ENCODE data around the gene CCL23. TPM values are rescaled to one million over a fixed set of nuclear protein-coding genes. Genes with fewer than 3 reads are reported as not detected.

CCL23 gene
- total and polyA plus RNA-seq, 9 of the 15 experiments (the other 6 are each of a cell fraction or from before 2014, with no cell fraction given): not detected

DNA sequence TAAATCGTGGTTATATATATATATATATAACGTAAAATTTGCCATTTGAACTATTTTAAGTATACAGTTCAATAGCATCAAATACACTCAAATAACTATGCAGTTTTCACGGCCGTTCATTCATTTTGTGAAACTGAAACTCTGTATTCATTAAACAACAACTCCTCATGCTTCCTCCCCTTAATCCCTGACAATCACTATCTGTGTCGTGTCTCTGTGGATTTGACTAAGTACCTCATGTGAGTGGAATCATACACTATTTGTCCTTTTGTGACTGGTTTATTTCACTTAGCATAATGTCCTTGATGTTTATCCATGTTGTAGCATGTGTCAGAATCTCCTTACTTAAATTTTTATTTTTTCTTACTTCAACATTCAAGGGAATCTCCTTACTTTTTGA is 2.8 kb downstream of the CCL23 start:
- CTCF ChIA-PET (ENCODE audit: low intra/inter-chr PET ratio): no interaction called here

DNA sequence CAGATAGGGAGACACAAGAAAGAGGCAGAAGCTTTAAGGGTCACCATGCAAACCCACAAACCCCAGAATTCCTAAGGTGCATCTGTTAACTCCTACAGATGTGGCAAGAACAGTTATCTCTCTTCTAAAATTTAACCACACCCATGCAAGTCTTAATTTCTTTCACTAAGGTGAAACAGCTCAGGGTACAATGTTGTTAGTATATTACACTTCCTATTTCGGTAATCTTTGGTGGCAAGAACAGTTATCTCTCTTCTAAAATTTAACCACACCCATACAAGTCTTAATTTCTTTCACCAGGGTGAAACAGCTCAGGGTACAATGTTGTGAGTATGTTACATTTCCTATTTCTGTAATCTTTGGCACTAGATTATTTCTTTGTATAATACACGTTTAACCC is 6.6 kb downstream of the CCL23 start:
- peaks cover 0 to 4% of the 10 kb centered on the region in 2 experiments; a peak in 2 of 5 replicates for H3K4me1 ChIP-seq (replicated peaks in 1 of 2; ENCODE audit: control insufficient read depth in 2 of 2, insufficient read depth in 2 of 2, low read length in 2 of 2)
- WGBS (ENCODE audit: insufficient coverage, low coverage, missing lambda C conversion rate): 0% methylated on average over 2 of the region's 2 CpGs
- peaks cover 0 to 22% of the 10 kb centered on the region in 2 experiments; a peak in 3 of 5 replicates for H3K27me3 ChIP-seq (ENCODE audit: control insufficient read depth in 2 of 2, insufficient read depth in 2 of 2, low read length in 2 of 2)
- no peaks in the 10 kb centered on the region for H4K20me1 ChIP-seq (replicated peaks; ENCODE audit: control insufficient read depth, insufficient read depth, low read length)
- ATAC-seq (no peak), DNase-seq (ENCODE audit: extremely low read depth in 1 of 4, low spot score in 3 of 4) (no peak), FAIRE-seq (no peak)
- TF ChIP-seq ARID1B (IDR thresholded peaks at IDR 0.05): no peak
- no peak overlapping the region for H2AFZ ChIP-seq (ENCODE audit: low read depth, low read length)
- intact Hi-C loops (cut with micrococcal nuclease) (no loop called here), in situ Hi-C loops (cut with MboI) (no loop called here)
- H3K4me2 ChIP-seq (ENCODE audit: insufficient read depth, low read length): no peak overlapping the region
- no peaks in the 10 kb centered on the region for H3K9me3 ChIP-seq (replicated peaks; ENCODE audit: control insufficient read depth, insufficient read depth, low read depth, low read length)
- no peak overlapping the region for H3K27ac ChIP-seq (ENCODE audit: extremely low read depth, low read depth, low read length)
- no TSS peak for BruUV-seq (replicated peaks)
- H3K9me1 ChIP-seq (ENCODE audit: control insufficient read depth, insufficient read depth, low read length): no peaks in the 10 kb centered on the region
- no peak overlapping the region for H3K4me3 ChIP-seq
- POLR2A ChIA-PET: no interaction called here
- no peaks in the 10 kb centered on the region for H3K79me2 ChIP-seq (ENCODE audit: control insufficient read depth, insufficient read depth, low read length)
- no peak overlapping the region for H3K9ac ChIP-seq (ENCODE audit: insufficient read depth in 1 of 2, low read depth in 2 of 2, low read length in 2 of 2)
- CTCF ChIA-PET (ENCODE audit: low intra/inter-chr PET ratio): no interaction called here
- no peaks in the 10 kb centered on the region for H3K36me3 ChIP-seq (ENCODE audit: control insufficient read depth, insufficient read depth, low read length)

More for the DNA sequence above, 2.8 kb downstream of the CCL23 start:
- no peak for DNase-seq (ENCODE audit: extremely low read depth in 1 of 4, low spot score in 3 of 4)
- TF ChIP-seq FIP1L1 (IDR thresholded peaks at IDR 0.05; ENCODE audit: low read depth, low read length, poor library complexity, severe bottlenecking): no peak
- TF ChIP-seq SPI1 (IDR thresholded peaks at IDR 0.05; ENCODE audit: borderline replicate concordance, low read depth, low read length): no peak
- no peak for TF ChIP-seq BRD9 (IDR thresholded peaks at IDR 0.05; ENCODE audit: low read depth, partially characterized antibody)
- FAIRE-seq: no peak
- Histone ChIP-seq H3K9ac (ENCODE audit: insufficient read depth in 1 of 2, low read depth in 2 of 2, low read length in 2 of 2) (no peak overlapping the region), H3K4me1 (replicated peaks in 1 of 2; ENCODE audit: control insufficient read depth in 2 of 2, insufficient read depth in 2 of 2, low read length in 2 of 2) (no peaks in the 10 kb centered on the region; a peak in 1 of 5 replicates), H3K27me3 (ENCODE audit: control insufficient read depth in 2 of 2, insufficient read depth in 2 of 2, low read length in 2 of 2) (peaks cover 0 to 6% of the 10 kb centered on the region in 2 experiments; a peak in 3 of 5 replicates), H3K27ac (ENCODE audit: extremely low read depth, low read depth, low read length) (no peak overlapping the region), H2AFZ (ENCODE audit: low read depth, low read length) (no peak overlapping the region), H3K79me2 (ENCODE audit: control insufficient read depth, insufficient read depth, low read length) (no peaks in the 10 kb centered on the region), H3K36me3 (ENCODE audit: control insufficient read depth, insufficient read depth, low read length) (no peaks in the 10 kb centered on the region), H3K4me3 (no peak overlapping the region), H3K4me2 (ENCODE audit: insufficient read depth, low read length) (no peak overlapping the region), H3K9me1 (ENCODE audit: control insufficient read depth, insufficient read depth, low read length) (no peaks in the 10 kb centered on the region), H4K20me1 (replicated peaks; ENCODE audit: control insufficient read depth, insufficient read depth, low read length) (0 out of 2 replicates have a peak, but pooled peaks cover 3% of the 10 kb centered on the region), H3K9me3 (replicated peaks; ENCODE audit: control insufficient read depth, insufficient read depth, low read depth, low read length) (no peaks in the 10 kb centered on the region)
- POLR2A ChIA-PET: interaction anchor here (1.5 kb wide), 1 partner anchor 10 kb away, joined by 3 read pairs; no protein-coding TSS in a partner anchor
- WGBS (ENCODE audit: insufficient coverage, low coverage, missing lambda C conversion rate): 1% methylated on average over 5 of the region's 5 CpGs
- in situ Hi-C loops (cut with MboI): no loop called here
- intact Hi-C loops (cut with micrococcal nuclease): no loop called here
- ATAC-seq: no peak
- no TSS peak for BruUV-seq (replicated peaks)
